ENCODE measurements around the gene FHOD3. TPM values are rescaled to one million over a fixed set of nuclear protein-coding genes. Genes with fewer than 3 reads are reported as not detected.

Gene FHOD3
- total and polyA plus RNA-seq, 2 of the 13 experiments (the other 11 are each of a cell fraction or from before 2014, with no cell fraction given) = 0.07 TPM; not detected in 1

DNA sequence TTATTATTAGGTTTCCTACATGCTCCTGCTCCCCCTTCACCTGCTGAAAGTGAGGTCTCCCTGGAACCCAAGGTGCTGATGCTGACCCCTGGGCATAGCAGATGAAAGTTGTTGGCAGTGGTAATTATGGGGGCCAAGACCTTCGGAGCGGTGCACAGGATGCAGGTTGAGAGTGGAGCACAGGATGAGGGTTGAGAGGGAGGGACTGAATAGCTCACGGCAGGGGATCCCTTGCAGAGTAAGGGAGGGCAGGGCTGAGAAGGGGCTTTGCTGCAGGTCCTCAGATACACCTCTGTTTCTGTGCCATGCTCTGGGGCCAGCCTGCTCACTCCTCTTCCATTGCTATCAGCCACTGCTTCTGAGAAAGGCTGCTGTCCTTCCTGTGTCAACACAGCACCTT lies 163.3 kb downstream of the FHOD3 start:
- no peak for FAIRE-seq
- BruUV-seq (replicated peaks) = no TSS peak
- POLR2A ChIA-PET = no interaction called here
- TF ChIP-seq POLR2AphosphoS2 (IDR thresholded peaks at IDR 0.05; ENCODE audit: low read depth, low read length) = no peak
- TF ChIP-seq HBP1 (CRISPR knock-in tag; IDR thresholded peaks at IDR 0.05; ENCODE audit: low read depth) = no peak
- TF ChIP-seq STAG1 (CRISPR knock-in tag; IDR thresholded peaks at IDR 0.05) = no peak
- TF ChIP-seq AGO2 (optimal IDR thresholded peaks at IDR 0.05; ENCODE audit: low read depth, low read length) = no peak
- no peak for TF ChIP-seq CHD4 (IDR thresholded peaks at IDR 0.05; ENCODE audit: borderline replicate concordance, low read length)
- TF ChIP-seq ZNF260 (CRISPR knock-in tag; IDR thresholded peaks at IDR 0.05; ENCODE audit: borderline replicate concordance, low read depth) = no peak
- no peak for TF ChIP-seq MBD4 (IDR thresholded peaks at IDR 0.05; ENCODE audit: borderline replicate concordance, low read length)
- TF ChIP-seq PAF1 (CRISPR knock-in tag; IDR thresholded peaks at IDR 0.05) = no peak
- no peak for TF ChIP-seq PLSCR1 (CRISPR knock-in tag; IDR thresholded peaks at IDR 0.05; ENCODE audit: borderline replicate concordance)
- no peak for TF ChIP-seq NAIF1 (CRISPR knock-in tag; IDR thresholded peaks at IDR 0.05; ENCODE audit: borderline replicate concordance)
- TF ChIP-seq TFE3 (CRISPR knock-in tag; IDR thresholded peaks at IDR 0.05) = no peak
- TF ChIP-seq MYC (CRISPR knock-in tag; IDR thresholded peaks at IDR 0.05; ENCODE audit: borderline replicate concordance) = no peak
- no peak for TF ChIP-seq ZBTB46 (CRISPR knock-in tag; IDR thresholded peaks at IDR 0.05; ENCODE audit: borderline replicate concordance)
- no peak for TF ChIP-seq MYPOP (CRISPR knock-in tag; IDR thresholded peaks at IDR 0.05)
- TF ChIP-seq TBX2 (CRISPR knock-in tag; IDR thresholded peaks at IDR 0.05; ENCODE audit: borderline replicate concordance) = no peak
- TF ChIP-seq KLF12 (CRISPR knock-in tag; IDR thresholded peaks at IDR 0.05; ENCODE audit: borderline replicate concordance) = no peak
- TF ChIP-seq ZSCAN20 (CRISPR knock-in tag; IDR thresholded peaks at IDR 0.05; ENCODE audit: borderline replicate concordance) = no peak

More for the DNA sequence above, 163.3 kb downstream of the FHOD3 start:
- no peaks in the 10 kb centered on the region for H3K27me3 ChIP-seq (ENCODE audit: control insufficient read depth in 1 of 2, insufficient read depth in 2 of 2, low read length in 2 of 2)
- H3K4me3 ChIP-seq (replicated peaks in 1 of 3; ENCODE audit: insufficient read depth in 1 of 3, low read depth in 2 of 3, low read length in 3 of 3) = no peak overlapping the region
- peaks cover 27% of the 10 kb centered on the region for H3K4me1 ChIP-seq (ENCODE audit: insufficient read depth, low read length)
- no peak overlapping the region for H3K9ac ChIP-seq (ENCODE audit: insufficient read depth, low read depth, low read length)
- no peak overlapping the region for H2AFZ ChIP-seq (ENCODE audit: low read length)
- in situ Hi-C loops (cut with HindIII; ENCODE audit: extremely low pct_ligation_motif_present, low pct_unique_long_range_greater_than_20kb) (no loop called here), intact Hi-C loops (cut with micrococcal nuclease; ENCODE audit: unreplicated experiment) (no loop called here)
- no peak overlapping the region for H3K27ac ChIP-seq (ENCODE audit: extremely low read length, insufficient read depth, low read length)
- no peak for ATAC-seq
- DNase-seq (ENCODE audit: low spot score) = no peak
- H3K36me3 ChIP-seq (replicated peaks in 1 of 2; ENCODE audit: control insufficient read depth in 1 of 2, insufficient read depth in 2 of 2, low read length in 2 of 2) = no peaks in the 10 kb centered on the region
- H3K9me3 ChIP-seq (ENCODE audit: low read length) = no peaks in the 10 kb centered on the region
- CTCF ChIA-PET (ENCODE audit: low intra/inter-chr PET ratio, low total read pairs) = no interaction called here
- WGBS (ENCODE audit: low lambda C conversion rate) = 38% methylated on average over 3 of the region's 3 CpGs
- H3K79me2 ChIP-seq (ENCODE audit: insufficient read depth, low read length) = no peaks in the 10 kb centered on the region
- no peak overlapping the region for H3K4me2 ChIP-seq (ENCODE audit: low read depth, low read length)
- H4K20me1 ChIP-seq (ENCODE audit: insufficient read depth, low read length) = no peaks in the 10 kb centered on the region

Data from HepG2 (cell line).